ENCODE measurements around the gene SCCPDH.

Gene SCCPDH

DNA sequence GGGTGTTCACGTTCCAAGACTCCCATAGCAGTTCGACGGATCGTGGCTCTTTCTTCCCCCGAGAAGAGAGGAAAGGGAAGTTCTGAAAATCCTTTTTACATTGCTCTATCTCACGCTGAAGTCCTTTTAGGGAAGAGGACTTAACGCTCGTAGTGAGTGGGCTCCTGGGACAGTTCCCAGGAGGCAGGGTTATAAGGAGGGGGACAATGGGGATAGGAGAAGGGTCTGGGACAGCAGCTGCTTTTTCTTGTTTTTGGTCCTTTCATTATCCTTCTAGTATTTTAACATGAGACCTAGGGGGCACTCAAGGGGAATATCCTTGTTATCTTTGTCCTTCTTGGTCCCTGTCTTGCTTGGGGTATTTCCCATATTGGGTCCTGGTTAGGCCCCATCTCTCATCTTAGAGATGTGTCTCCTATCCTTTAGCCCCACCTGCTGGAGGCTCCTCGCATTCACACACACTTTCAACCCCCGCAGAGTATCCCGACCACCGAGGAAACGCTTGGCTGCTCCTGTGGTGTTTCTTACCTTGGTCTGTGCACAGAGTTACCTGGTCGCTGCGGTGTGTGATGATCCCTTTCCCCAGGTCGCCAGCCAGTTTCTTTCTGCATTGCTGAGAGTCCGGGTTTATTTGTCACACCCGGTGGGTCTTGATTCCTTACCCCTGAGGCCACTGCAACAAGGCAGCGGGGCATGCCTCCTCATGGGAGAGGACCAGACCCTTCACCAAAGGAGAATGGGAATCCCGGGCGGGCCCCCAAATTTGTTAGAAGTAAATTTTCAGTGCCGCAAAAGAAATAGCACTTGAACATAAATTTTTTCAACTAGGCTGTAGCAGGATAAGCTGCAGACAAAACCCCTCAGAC lies 29.7 kb downstream of the SCCPDH start:
- peak; percentile 20 for DNase-seq (ENCODE audit: low read depth)

DNA sequence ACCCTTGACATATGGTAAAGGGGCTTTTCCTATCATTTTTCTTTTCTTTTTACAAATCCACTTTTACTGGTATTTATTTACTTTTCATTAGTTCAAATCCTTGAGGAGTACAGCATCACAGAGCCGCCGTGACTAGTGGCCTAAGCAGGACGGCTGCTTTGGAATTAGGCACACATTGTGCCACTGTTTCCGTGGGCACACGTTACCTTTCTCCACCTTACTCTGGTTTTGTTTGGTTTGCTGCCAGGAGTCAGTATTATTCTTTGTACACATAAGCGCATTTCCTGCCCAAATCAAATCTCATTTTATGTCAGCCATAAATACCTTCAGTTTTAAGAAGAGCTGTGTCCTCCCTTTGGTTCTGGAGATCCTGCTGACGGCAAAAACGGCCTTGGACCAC lies 31.2 kb downstream of the SCCPDH start:
- DNase-seq (ENCODE audit: low read depth) = no peak

DNA sequence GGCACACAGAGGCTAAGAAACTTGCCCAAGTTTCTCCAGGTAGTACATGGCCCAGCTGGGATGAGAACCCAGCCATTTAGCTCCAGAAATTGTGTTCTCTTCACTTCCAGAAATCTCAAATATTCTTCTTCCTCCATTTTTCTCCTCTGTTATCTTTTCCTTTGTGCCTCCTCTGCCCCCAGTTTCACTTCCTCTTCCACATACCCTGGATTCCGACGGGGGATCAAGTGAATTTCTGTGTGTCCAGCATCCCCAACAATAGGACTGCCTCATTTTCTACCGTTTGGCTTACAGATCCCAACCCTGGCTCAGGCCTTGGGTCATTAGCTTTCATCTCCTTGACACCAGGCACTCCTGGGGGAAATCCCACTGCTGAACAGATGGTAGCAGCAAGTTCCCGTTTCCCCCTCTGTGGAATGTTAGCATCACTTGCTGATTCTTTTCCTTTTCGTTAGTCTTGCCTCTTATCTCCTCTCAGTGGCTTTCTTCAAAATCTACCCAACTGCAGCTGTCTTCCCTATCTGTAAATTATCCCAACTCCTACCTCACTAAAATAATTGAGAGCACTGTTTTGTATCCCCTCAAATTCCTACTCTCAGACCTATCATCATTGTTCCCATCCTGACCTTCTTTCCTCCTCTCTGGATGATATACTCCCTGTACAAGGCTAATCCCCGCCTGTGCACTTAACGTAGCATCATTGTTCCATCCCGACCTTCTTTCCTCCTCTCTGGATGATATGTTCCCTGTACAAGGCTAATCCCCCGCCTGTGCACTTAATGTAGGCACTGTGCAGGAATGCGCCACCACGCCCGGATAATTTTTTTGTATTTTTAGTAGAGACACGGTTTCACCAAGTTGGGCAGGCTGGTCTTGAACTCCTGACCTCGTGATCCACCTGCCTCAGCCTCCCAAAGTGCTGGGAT lies 36.5 kb downstream of the SCCPDH start:
- DNase-seq (ENCODE audit: low read depth) = no peak

DNA sequence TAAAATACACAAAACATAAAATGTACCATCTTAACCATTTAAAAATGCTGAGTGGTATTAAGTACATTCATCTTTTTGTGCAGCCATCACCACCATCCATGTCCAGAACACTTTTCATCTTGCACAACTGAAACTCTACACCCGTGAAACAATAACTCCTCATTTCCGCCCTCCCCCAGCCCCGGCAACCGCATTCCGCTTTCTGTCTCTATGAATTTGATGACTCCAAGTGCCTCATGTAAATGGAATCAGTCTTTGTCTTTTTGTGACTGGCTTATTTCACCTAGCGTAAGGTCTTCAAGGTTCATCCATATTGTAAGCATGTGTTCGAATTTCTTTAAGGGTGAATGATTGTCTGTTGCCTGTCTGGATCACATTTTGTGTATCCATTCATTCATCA lies 37.2 kb downstream of the SCCPDH start:
- no peak for DNase-seq (ENCODE audit: low read depth)

DNA sequence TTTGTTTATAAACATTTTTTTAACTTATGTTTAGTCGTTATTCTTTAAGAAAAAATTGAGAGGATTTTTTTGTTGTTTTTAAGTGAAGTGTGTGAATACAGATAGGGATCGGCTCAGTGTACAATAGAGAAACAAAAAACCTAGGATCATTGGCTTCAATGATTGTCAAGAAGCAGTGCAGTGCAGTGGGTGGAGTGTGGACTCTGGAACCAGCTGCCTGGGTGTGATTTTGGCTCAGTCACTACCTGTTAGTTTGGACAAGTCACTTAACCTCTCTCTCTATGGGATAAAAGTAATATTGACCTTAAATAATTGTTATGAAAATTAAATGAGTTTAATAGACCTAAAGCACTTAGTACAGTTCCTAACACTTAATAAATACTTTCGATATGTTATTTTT lies 41.3 kb downstream of the SCCPDH start:
- DNase-seq (ENCODE audit: low read depth) = no peak

DNA sequence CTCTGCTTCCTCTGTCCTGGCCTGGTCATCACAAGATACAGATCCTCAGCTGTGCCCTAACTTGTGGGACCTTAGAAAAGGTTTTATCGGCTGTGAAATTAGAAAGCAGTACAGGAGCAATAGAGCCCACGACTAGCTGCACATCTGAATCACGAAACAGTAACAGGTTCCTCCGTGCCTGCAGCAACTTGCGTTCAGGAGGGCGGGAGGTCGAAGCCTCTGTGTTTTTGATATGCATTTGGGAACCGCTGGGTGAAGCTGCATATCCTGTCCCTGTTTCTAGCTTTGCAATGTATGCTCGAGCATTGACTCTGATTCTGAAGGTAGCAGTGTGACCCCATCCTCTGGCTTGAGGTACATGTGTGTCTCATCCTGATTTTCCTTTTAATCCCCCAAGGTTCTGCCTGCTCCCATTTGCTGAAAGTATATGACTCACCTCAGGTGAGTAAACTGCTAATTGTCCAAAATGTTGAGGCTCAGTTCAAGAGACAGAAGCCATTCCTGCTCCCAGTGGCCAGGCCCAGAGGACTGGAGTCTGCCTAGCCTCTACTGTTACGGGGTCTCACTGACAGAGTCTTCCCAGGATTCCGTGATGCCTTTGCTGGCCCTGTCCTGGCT lies 44.3 kb downstream of the SCCPDH start:
- no peak for DNase-seq (ENCODE audit: low read depth)

DNA sequence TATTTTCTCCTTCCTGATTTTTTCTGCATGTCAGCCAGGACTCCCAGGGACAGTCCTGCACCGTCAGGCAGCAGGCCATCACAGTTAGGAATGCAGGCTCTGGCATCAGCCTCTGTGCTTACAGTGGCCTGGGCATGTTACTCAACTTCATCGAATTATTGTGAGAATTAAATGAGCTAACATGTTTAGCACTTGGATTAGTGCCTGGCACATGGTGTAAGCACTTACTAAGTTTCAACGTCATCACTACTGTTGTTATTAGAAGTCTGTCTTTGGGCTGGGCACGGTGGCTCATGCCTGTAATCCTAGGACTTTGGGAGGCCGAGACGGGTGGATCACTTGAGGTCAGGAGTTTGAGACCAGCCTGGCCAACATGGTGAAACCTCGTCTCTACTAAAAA lies 45.1 kb downstream of the SCCPDH start:
- DNase-seq (ENCODE audit: low read depth) = no peak

DNA sequence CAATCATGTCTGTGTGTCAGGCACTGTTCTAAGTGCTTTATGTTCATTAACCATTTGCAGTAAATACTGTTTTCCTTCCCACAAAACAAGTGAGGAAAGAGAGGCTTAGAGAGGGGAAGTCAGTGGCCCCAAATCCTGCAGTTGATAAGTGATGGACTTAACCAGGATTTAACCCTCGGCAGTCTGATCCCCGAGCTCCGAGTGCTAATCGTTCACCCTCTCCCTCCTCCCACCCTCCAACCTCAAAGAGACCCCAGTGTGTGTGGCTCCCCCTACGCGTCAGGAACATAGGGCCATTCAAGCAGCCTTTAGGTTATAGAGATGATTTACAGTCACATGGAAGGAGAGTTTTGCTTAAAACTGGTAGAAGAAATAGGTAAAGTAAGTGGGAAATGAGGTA lies 47.2 kb downstream of the SCCPDH start:
- DNase-seq (ENCODE audit: low read depth) = no peak

DNA sequence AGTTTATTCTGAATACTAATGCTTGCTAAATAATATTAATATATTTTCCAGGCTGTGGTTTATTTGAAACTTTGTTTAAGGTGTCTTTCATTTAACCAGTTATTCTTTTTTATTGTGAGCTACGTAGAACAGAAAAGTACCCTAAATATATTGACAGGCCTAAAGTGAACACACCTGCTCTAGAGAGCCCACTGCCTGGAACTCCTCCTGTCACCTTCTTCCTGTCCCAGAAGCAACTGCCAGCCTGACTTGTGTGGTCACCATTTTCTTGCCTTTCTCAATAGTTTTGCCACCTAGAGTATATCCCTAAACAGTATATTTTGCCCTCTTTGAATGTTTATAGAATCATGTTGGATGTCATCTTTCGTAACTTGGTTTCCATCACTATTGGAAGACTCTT lies 48.5 kb downstream of the SCCPDH start:
- no peak for DNase-seq (ENCODE audit: low read depth)

DNA sequence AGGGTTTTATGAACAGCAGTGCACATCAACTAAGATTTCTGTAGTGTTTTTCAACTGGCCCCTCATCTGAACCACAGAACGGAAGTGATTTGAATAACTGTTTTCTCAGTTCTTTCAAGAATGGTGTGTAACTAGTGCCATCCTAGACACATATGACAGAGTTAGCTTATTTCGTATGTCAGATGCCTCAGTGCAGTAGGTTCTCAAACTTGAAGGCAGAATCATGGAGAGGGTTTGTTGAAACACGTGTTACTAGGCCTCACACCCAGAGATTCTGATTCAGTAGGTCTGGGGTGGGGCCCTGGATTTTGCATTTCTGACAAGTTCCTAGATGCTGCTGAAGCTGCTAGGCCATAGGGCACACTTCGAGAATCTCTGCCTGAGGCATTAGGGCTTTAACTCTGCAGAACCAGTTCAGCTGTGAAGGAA lies 49.0 kb downstream of the SCCPDH start:
- DNase-seq (ENCODE audit: low read depth) = no peak

DNA sequence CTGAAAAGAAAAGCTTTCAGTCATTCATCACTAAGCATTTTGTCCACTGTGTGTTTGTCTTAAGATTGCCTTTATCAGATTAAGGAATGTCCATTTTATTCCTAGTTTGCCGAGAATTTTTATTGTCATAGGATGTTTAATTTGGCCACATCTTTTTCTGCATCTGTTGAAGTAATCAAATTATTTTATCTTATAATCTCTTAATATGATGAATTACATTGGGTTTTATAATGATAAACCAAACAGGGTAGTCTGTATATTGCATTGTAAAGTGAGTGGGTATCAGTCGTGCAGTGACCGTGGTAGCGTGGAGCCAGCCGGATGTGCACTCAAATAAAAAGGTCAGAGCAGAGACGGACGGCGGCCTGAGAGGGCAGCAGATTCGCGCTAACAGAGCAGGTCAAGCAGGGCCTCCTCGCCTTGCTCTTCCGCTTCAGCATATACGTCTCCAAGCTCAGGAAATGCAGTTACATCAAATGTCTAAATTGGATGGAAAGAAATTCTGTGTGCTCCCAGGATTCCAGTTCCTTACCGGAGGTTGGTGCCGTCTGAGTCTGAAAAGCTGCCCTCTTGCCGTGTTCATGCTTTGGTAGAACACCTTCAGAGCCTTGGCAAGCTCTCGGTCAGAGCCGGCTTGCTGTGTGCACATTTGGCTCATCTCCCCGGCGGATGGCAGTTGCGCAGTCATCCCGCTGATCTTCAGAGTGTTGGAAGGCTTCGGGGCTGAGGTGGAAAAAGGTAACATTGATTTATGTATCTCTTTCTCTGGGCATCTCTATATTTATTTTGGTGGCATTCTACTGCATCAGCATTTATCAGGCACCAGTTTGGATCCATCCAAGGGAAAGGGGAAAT lies 51.5 kb downstream of the SCCPDH start:
- DNase-seq (ENCODE audit: low read depth) = no peak

DNA sequence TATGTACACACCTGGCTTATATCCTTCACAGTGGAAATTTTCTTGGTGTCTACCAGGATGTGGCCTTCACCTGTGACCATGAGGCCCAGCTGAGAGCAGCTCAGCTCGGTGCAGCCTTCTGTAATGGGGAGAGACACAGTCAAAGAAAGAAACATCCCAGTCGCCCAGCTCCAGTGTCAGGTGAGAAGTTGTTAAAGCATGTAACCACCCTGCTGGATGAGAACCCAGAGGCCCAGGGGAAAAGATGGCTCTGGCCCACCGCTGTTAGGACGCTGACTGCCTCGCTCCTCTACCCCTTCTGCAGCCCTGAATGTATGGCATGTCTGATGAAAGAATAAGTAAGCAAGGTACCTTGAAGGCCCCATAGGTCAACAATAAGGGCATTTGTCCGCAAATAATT lies 52.7 kb downstream of the SCCPDH start:
- no peak for DNase-seq (ENCODE audit: low read depth)

DNA sequence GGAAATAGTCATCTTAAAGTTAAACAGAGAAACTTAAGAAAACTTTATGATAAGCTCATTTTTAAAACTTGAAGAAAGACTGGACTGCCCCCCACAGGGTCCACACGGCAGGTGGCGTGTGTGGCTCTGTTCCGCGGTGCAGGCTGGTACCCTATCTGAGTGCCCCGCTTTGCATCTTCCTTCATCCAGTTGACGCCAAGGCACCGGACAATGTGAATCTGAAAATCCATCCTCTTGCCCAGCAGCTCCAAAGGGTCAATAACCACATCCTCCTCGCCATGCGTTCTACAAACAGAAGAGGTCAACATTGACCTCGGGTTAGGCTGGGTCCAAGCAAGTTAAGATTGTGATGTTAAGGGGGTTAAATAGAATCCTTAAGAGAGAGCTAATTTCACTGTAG lies 54.5 kb downstream of the SCCPDH start:
- no peak for DNase-seq (ENCODE audit: low read depth)

DNA sequence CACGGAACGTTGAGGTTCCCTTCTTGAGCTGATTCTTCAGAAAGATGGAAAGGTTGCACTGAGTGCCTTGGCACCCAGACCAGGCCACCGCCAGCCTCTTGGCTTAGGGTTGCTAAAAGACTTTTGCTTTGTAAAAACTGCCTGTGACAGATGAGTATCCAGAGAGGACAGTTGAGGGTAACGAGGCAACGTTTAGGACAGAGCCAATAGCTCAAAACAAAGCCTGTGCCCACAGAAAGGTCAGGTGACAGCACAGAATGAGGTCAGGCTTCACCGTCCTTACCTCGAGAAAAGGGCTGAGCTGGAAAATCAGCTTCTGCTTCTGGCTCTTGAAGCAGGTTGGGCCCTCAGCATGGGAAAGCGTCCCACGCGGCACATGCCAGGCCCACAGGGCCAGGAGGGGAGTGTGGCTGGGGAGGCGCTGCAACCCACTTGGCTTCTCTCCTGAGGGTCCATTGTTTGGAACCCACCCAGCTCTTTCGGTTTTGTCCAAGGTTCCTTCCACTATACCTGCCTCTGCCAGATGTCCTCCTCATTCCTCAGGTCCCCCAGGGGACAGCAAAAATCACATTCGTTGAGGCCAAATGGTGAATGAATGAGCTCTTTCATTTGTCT lies 55.5 kb downstream of the SCCPDH start:
- DNase-seq (ENCODE audit: low read depth) = no peak

DNA sequence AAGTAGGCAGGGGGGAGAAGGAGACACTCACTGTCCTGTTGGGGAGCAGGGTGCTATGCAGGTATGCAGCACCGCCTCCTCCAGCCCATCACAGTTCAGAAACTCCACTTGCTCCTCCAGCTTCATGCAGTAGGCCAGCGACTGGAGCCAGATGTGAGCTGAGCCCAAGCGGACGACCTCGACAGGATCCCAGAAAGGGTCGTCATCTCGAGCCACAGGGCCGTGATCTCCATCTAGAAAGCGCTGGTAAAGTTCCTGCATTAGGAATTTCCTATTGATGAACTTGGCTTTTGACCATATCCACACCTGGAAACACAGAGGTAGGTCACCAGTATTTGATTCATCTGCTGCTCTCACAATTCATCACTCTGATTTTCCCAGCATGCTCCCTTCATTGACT lies 56.1 kb downstream of the SCCPDH start:
- DNase-seq (ENCODE audit: low read depth) = no peak

DNA sequence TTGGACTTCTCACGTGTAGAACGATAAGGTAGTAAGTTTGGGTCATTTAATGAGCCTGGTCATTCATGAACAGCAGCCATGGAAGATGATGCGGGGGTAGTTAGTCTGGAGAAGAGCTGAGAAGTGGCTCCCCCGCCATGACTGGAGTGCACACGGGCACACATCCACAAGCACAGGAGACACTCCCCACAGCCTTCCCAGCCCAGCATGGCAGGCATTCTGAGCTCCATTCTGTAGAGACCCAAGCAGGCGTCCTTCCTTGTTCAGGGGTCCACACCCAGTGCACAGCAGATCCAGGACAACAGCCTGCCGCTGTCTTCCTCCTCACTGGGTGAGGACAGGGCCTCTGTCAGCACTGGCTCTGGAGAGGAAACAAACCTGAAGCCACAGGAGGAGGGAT lies 57.0 kb downstream of the SCCPDH start:
- no peak for DNase-seq (ENCODE audit: low read depth)

DNA sequence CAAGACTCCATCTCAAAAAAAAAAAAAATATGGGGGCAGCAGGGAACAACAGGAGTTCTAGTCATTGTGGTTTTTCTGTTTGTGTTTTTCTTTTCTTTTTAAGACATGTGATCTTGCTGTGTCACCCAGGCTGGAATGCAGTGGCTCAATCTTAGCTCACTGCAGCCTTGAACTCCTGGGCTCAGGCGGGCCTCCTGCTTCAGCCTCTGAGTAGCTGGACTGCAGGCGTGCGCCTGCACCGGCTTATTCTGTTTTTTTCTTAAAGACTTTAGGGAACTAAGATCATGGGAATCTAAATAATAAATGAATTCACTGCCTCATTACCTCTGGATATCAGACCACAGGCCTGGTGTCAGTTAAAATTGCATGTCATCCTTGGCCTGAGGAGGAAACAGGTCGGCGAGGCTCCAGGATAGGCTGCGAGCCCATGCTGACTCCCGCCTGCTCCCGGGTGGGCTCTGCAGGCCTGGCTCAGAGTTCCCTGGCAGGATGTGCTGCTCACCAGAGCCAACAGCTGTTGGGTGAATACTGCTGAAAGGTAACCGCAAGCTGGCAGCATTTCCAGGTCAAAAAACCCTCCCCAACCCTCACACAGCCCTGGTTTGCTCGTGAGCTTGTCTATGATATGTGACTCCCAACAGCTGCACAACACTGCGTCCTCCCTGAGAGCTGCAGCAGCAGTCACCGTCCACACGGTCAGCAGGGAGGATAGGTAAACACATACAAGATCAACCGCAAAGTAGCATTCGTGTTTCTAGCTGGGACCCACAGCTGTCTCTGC lies 58.1 kb downstream of the SCCPDH start:
- DNase-seq (ENCODE audit: low read depth) = no peak

DNA sequence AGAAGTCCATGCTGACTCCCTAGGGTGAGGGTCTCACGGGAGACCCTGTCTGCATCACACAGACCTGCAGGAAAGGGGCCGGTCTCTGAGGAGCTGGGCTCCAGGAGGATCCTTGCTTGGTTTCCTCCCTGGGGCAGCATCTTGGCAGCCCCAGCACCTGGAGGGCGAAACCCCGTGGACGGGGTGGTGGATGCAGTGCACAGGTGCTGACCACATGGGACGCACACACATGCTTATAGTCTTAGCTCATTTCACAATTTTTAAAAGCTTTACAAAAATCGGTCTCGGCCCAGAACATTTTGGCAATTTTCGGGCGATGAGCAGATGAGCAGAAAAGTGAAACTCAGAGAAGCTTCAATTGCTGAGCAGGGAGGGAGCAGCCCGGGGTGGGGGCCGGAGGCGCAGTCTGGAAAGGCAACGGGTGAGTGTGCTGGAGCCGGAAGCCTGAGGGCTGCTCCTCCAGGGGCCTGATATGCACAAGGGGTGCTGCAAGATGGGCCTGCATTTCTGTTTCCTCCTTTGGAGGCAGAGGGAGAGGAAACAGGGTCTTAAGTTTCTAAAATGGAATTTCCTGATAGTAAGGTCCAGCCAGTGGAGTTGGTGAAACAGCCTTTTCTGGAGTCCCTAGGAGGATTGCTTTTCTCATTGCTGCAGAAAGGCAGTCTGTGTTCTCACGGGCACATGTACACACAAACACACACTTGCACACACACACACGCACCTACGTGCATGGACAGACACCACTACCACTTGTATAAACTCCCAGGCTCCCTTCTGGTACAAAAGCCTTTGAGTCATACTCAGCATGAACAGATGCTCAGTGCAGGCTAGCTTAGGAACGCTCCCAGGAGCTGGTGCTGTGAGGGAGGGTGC lies 60.6 kb downstream of the SCCPDH start:
- no peak for DNase-seq (ENCODE audit: low read depth)

DNA sequence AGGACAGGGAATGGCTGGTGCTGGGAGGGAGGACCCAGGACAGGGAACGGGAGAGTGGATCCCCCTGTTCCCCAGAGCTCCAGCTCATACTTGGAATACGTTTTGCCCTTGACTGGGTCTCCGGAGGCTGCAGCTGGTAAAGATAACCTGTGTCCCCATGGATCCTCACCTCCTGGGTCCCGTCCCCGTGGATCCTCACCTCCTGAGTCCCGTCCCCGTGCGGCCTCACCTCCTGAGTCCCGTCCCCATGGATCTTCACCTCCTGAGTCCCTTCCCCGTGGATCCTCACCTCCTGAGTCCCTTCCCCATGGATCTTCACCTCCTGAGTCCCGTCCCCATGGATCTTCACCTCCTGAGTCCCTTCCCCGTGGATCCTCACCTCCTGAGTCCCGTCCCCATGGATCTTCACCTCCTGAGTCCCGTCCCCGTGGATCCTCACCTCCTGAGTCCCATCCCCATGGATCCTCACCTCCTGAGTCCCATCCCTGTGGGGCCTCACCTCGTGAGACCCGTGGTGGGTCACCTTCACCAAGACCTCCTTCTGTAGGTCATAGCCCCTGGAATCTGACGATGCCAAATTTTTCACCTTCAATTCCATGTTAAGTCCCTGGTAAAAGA lies 61.4 kb downstream of the SCCPDH start:
- no peak for DNase-seq (ENCODE audit: low read depth)

All from stimulated activated CD8-positive, alpha-beta memory T cell treated with anti-CD3 and anti-CD28 coated beads, Interleukin-15, amount 100 ng/mL, for 24 hours (primary cell).